Stimulated activated naive B cell treated with anti-CD40 and anti-IgM and Interleukin-4, amounts not matched to agents 10 μg/mL and 1 μg/mL and 100 μg/mL, for 72 hours (primary cell): ENCODE data around the gene GRHL1.

Experiments used
- ATAC-seq, 2 donors: fragments of 150-1000 bp; cut with Tn5 transposase; replicated peaks; 2 replicates each; pipeline ENCODE4 v1.10.0; 2021; ENCODE audit warnings: moderate library complexity in 1 of 2
- DNase-seq: peaks from one replicate; pipeline ENCODE4 v3.0.0; 2021
- H3K27ac Mint-ChIP-seq: one replicate; pipeline ENCODE4 v1.8.0; 2022; ENCODE audit warnings: mild to moderate bottlenecking, mixed read lengths
- H3K27me3 Mint-ChIP-seq, 2 donors: one replicate each; pipeline ENCODE4 v1.8.0; 2022; ENCODE audit warnings: mixed read lengths in 2 of 2
- H3K36me3 Mint-ChIP-seq, 2 donors: one replicate each; pipeline ENCODE4 v1.8.0; 2022; ENCODE audit warnings: mixed read lengths in 2 of 2, mild to moderate bottlenecking in 1 of 2
- H3K4me1 Mint-ChIP-seq, 2 donors: one replicate each; pipeline ENCODE4 v1.8.0; 2022; ENCODE audit warnings: mixed read lengths in 2 of 2, mild to moderate bottlenecking in 1 of 2
- H3K4me3 Mint-ChIP-seq, 2 donors: one replicate each; pipeline ENCODE4 v1.8.0; 2022; ENCODE audit warnings: mild to moderate bottlenecking in 2 of 2, mixed read lengths in 2 of 2, moderate library complexity in 1 of 2
- H3K9me3 Mint-ChIP-seq, 2 donors: one replicate each; pipeline ENCODE4 v1.8.0; 2022; ENCODE audit warnings: mixed read lengths in 2 of 2, mild to moderate bottlenecking in 1 of 2

Gene GRHL1

GRCh38 chr2:10001586-10001985 is 50.1 kb downstream of the GRHL1 start:
- Mint-ChIP-seq H3K36me3 (no peaks in the 10 kb centered on the region), H3K27me3 (peaks cover 0 to 21% of the 10 kb centered on the region in 2 donors), H3K27ac (no peak overlapping the region), H3K4me1 (no peaks in the 10 kb centered on the region), H3K4me3 (no peak overlapping the region), H3K9me3 (no peaks in the 10 kb centered on the region)
- no peak for ATAC-seq
- DNase-seq: no peak

DNA sequence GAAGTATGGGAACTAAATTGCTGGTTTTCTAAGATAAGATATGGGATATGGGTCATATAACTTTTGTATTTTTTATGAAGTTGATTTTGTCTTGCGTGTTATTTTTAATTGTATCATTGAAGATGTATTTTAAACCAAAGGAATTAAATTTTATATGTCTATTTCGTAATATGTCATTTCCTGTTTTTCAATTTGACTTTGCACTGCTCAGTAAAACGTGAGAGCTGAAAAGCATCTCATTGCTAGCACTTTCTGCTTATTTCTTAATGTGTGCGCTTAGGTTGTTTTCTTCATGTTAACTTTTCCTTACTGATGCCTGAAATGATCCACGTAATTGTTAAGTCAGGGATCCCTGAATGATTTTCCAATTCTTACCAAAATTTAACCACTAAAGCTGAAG is 50.6 kb downstream of the GRHL1 start:
- Mint-ChIP-seq H3K36me3 (no peaks in the 10 kb centered on the region), H3K27ac (no peak overlapping the region), H3K4me3 (no peak overlapping the region), H3K4me1 (no peaks in the 10 kb centered on the region), H3K27me3 (peaks cover 2 to 26% of the 10 kb centered on the region in 2 donors), H3K9me3 (no peaks in the 10 kb centered on the region)
- no peak for ATAC-seq
- DNase-seq: no peak

- DNase-seq (no peak), ATAC-seq (no peak)
- peaks cover 7 to 28% of the 10 kb centered on the region in 2 donors for H3K27me3 Mint-ChIP-seq
- no peaks in the 10 kb centered on the region for H3K36me3 Mint-ChIP-seq
- no peaks in the 10 kb centered on the region for H3K4me1 Mint-ChIP-seq
- no peak overlapping the region for H3K4me3 Mint-ChIP-seq
- H3K27ac Mint-ChIP-seq: no peak overlapping the region
- H3K9me3 Mint-ChIP-seq: no peaks in the 10 kb centered on the region
These were observed 51.2 kb downstream of the GRHL1 start for GRCh38 chr2:10002681-10003080.

GRCh38 chr2:10003206-10004125 is 52.0 kb downstream of the GRHL1 start:
- no peaks in the 10 kb centered on the region for H3K4me1 Mint-ChIP-seq
- H3K9me3 Mint-ChIP-seq: no peaks in the 10 kb centered on the region
- peaks cover 7 to 33% of the 10 kb centered on the region in 2 donors for H3K27me3 Mint-ChIP-seq
- no peak overlapping the region for H3K27ac Mint-ChIP-seq
- H3K4me3 Mint-ChIP-seq: no peak overlapping the region
- no peak for DNase-seq
- ATAC-seq: no peak
- H3K36me3 Mint-ChIP-seq: no peaks in the 10 kb centered on the region

- H3K27ac Mint-ChIP-seq: no peak overlapping the region
- H3K9me3 Mint-ChIP-seq: no peaks in the 10 kb centered on the region
- H3K36me3 Mint-ChIP-seq: no peaks in the 10 kb centered on the region
- DNase-seq (no peak), ATAC-seq (no peak)
- no peaks in the 10 kb centered on the region for H3K4me1 Mint-ChIP-seq
- H3K4me3 Mint-ChIP-seq: no peak overlapping the region
- peaks cover 7 to 43% of the 10 kb centered on the region in 2 donors for H3K27me3 Mint-ChIP-seq
These were observed 52.9 kb downstream of the GRHL1 start for GRCh38 chr2:10004401-10004800.

- Mint-ChIP-seq H3K9me3 (no peaks in the 10 kb centered on the region), H3K4me3 (no peak overlapping the region), H3K27me3 (peaks cover 7 to 43% of the 10 kb centered on the region in 2 donors), H3K4me1 (no peaks in the 10 kb centered on the region), H3K36me3 (no peaks in the 10 kb centered on the region), H3K27ac (no peak overlapping the region)
- ATAC-seq (no peak), DNase-seq (no peak)
These were observed 53.3 kb downstream of the GRHL1 start for GRCh38 chr2:10004836-10005235.

GRCh38 chr2:10005461-10006235 is 54.2 kb downstream of the GRHL1 start:
- Mint-ChIP-seq H3K4me3 (no peak overlapping the region), H3K9me3 (no peaks in the 10 kb centered on the region), H3K4me1 (no peaks in the 10 kb centered on the region), H3K27me3 (peaks cover 7 to 43% of the 10 kb centered on the region in 2 donors), H3K36me3 (no peaks in the 10 kb centered on the region), H3K27ac (no peak overlapping the region)
- DNase-seq (no peak), ATAC-seq (no peak)

DNA sequence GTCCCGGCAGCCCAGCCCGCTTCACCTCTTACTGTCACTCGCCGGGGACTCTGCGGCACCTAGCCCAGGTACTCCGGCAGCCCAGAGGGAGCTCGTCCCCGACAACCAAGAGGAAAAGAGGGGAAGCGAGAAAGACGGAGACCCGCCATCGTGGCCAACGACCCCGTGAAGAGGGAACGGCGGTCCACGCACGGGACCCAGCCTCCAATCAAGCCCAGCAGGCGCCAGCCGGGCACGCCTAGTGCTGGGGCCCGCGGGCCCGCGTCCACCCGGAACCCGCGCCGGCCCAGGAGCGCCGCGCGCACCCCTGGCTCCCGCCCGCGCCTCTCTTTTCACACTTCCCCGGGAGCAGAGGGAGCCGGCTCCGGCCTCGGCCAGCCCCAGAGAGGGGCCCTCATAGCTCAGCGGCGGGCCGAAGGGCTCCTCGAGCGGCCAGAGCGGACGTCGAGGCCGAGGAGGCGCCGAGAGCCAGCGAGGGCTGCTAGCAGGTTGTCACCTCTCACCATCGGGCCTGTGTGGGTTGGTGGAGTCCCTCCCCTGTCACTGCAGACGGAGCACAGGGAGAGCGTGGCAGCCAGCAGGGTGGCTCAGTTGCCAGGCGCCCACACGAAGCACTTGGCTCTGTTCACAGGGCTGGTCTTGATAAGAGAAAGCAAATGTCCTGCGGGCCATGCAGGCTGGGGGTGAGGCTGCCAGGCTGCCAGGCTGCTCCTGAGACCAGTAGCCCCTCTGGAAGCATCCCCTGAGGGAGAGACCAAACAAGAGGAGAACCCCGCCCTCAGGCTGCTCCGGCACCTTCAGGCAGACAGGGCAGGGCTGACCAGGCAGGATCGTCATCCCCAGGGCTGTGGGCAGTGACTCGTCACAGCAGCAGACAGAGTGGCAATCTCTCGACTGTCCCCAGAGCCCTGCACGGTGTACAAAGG is 55.0 kb downstream of the GRHL1 start:
- DNase-seq (no peak), ATAC-seq (no peak)
- H3K9me3 Mint-ChIP-seq: no peaks in the 10 kb centered on the region
- peaks cover 7 to 43% of the 10 kb centered on the region in 2 donors for H3K27me3 Mint-ChIP-seq
- peak overlapping the region in 1 of 2 donors; percentile 19 for H3K4me3 Mint-ChIP-seq
- no peak overlapping the region for H3K27ac Mint-ChIP-seq
- no peaks in the 10 kb centered on the region for H3K36me3 Mint-ChIP-seq
- H3K4me1 Mint-ChIP-seq: no peaks in the 10 kb centered on the region

GRCh38 chr2:10007435-10007834 is 55.9 kb downstream of the GRHL1 start:
- ATAC-seq (no peak), DNase-seq (no peak)
- no peaks in the 10 kb centered on the region for H3K36me3 Mint-ChIP-seq
- H3K4me1 Mint-ChIP-seq: no peaks in the 10 kb centered on the region
- H3K27ac Mint-ChIP-seq: no peak overlapping the region
- H3K4me3 Mint-ChIP-seq: no peak overlapping the region
- no peaks in the 10 kb centered on the region for H3K9me3 Mint-ChIP-seq
- H3K27me3 Mint-ChIP-seq: peaks cover 7 to 43% of the 10 kb centered on the region in 2 donors

DNA sequence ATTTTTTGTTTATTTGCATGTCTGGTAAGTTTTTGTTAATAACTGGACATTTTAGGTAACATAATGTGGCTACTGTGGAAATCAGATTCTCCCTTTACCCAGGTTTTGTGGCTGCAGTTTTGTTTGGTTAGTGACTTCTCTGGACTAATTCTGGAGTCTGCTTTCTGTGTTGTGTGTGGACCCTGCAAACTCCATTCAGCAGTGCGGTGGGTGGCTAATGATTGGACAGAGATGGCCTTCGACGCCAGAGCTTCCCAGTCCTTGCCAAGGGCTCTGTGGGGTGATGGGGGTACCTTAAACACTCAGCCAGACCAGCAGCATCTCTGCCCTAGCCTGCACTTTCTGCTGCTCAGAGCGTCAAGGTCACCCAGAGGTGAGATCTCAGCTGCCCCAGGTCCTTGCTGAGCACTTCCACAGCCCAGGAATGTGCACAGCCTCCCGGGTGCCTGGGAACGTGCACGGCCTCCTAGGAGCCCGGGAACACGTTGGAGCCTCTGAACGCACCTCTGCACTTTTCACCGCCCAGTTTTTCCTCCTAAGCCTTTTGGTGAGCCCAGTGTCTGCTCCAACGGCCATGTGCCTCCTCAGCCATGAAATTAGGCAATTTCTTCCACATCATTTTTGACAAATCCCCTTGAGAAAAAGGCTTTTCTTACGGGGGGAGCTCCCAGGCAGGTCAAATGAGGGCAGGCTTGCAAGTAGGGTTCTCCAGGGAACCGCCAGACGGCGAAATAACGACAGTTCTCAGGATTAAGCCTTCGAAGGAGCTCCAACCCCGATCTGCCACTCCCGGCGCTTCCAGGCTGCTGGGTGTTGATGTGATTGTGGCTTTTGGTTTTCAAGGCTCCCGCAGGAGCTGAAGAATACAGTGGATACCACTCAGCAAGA is 56.7 kb downstream of the GRHL1 start:
- DNase-seq (no peak), ATAC-seq (no peak)
- Mint-ChIP-seq H3K4me1 (no peaks in the 10 kb centered on the region), H3K36me3 (no peaks in the 10 kb centered on the region), H3K4me3 (no peak overlapping the region), H3K27ac (no peak overlapping the region), H3K27me3 (peaks cover 7 to 43% of the 10 kb centered on the region in 2 donors), H3K9me3 (no peaks in the 10 kb centered on the region)

DNA sequence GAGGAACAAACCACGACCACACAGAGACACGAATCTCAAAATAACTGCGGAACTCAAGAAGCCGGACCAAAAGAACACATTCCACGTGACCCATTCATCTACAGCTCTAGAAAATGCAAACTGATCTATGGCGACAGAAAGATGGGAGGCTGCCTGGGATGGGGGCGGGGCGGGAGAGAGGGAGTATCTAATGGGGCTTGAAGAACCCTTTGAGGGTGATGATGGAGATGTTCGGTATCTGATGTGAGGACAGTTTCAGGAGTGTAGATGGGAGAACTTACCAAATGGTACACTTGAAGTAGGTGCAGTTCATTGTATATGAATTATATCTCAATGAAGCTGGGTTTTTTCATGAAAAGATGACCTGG is 57.3 kb downstream of the GRHL1 start:
- no peak overlapping the region for H3K4me3 Mint-ChIP-seq
- no peak for DNase-seq
- ATAC-seq: no peak

DNA sequence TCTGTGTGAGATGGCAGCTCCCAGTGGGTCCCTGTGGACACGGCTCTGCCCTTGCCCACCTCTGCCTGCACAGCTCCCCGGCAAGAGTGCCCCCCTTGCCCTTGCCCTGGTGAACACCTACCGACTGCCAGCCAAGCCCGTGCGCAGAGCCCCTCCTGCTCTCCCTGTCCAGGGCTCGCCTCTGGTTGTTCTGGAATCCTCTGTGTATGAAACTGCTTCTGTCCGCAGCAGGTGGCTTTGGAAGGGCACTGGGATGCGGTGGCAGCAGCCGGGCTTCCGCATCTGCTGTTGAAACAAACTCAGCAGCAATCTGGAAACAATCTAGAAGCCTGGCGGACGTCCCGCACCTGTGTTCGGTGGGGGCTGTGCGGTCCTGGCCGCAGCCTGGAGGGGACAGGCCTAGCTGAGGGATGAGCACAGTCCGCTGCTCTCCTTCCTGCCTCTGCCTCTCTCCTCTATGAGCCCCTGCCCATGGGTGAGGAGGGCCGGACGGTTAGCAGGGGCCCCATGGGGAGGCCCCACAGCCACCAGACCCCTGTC is 57.8 kb downstream of the GRHL1 start:
- Mint-ChIP-seq H3K4me3 (no peak overlapping the region), H3K36me3 (no peaks in the 10 kb centered on the region), H3K9me3 (no peaks in the 10 kb centered on the region), H3K27ac (no peak overlapping the region), H3K27me3 (peaks cover 7 to 42% of the 10 kb centered on the region in 2 donors), H3K4me1 (no peaks in the 10 kb centered on the region)
- no peak for DNase-seq
- ATAC-seq: no peak

More for the DNA sequence above, 57.3 kb downstream of the GRHL1 start:
- Mint-ChIP-seq H3K27ac (no peak overlapping the region), H3K36me3 (no peaks in the 10 kb centered on the region), H3K9me3 (no peaks in the 10 kb centered on the region), H3K4me1 (no peaks in the 10 kb centered on the region), H3K27me3 (peaks cover 7 to 43% of the 10 kb centered on the region in 2 donors)
